Activated gamma-delta T cell treated with Interleukin-2 at 50 U/mL for 16 hours (primary cell): ENCODE results near the gene HSD17B2.
A peak's percentile ranks its signal among the peaks of the same experiment; 100 is the strongest.
"Not testable (repeated sequence)": the region's sequence is repeated elsewhere in the genome, so short reads cannot be mapped to it uniquely, and the experiment has no call there.

Source experiments
- DNase-seq: peaks from one replicate; pipeline ENCODE4 v3.0.0-alpha.2; 2020

HSD17B2 gene, protein sequence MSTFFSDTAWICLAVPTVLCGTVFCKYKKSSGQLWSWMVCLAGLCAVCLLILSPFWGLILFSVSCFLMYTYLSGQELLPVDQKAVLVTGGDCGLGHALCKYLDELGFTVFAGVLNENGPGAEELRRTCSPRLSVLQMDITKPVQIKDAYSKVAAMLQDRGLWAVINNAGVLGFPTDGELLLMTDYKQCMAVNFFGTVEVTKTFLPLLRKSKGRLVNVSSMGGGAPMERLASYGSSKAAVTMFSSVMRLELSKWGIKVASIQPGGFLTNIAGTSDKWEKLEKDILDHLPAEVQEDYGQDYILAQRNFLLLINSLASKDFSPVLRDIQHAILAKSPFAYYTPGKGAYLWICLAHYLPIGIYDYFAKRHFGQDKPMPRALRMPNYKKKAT

DNA sequence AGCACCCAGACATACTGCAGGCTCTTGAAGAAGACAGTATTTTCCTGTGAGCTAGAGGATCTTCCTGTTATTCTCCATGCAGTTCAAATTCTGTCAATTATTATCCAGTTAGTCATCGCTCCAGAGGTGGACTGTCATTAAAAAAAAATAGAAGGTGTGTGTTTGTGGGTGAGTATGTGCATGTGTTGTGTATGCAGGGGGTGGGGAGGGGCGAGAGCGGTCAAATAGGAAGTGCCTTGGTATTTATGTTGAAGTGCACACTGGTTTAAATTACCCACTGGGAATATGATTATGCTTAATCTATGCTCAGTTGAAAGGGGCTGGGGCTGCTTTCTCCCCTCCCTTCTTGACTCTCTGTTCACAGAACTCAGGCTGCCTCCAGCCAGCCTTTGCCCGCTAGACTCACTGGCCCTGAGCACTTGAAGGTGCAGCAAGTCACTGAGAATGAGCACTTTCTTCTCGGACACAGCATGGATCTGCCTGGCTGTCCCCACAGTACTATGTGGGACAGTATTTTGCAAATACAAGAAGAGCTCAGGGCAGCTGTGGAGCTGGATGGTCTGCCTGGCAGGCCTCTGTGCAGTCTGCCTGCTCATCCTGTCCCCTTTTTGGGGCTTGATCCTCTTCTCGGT lies at the start of gene HSD17B2:
TSS of gene HSD17B2 (plus strand) at position 273 of the 632 bp plus-strand sequence. CDS start at position 445, 172 bp downstream.
- DNase-seq, result no peak

DNA sequence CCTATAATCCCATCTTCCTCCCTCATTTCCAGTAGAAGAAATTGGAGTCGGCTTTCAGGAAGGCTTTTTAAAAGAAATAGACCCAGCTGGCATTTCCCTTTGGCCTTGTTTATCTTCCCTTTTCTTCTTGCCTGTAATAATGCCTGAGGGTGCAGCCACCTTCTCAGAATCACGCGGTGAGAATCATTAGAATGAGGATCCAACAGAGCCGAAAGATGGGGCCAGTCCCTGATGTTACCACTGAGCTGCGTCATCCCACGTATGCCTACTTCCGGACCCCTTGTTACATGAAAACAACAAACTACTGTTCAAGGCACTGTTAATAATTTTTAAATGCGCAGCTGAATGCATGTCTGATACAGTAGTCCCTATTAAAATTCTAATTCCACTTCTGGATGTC lies 47.9 kb upstream of the HSD17B2 start:
- DNase-seq, result no peak

DNA sequence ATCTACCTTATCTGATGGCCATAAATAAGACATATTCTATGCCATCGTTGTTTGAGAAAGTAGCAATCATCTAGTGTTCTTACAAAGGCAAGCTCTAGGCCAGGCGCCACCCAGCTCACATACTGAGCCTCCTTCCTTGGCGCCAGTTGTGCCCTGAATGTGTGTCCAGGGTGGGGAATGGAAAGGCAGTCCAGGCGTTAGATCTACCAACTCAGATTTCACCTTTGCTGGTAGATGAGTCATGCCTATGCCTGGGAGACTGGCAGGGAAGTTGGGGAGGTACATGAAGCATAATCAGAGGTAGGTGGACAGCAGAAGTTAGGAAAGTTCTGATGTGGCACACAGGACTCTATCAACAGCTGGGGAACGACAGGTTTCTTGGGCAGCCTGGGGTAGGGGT lies 47.3 kb upstream of the HSD17B2 start:
- no peak for DNase-seq

DNA sequence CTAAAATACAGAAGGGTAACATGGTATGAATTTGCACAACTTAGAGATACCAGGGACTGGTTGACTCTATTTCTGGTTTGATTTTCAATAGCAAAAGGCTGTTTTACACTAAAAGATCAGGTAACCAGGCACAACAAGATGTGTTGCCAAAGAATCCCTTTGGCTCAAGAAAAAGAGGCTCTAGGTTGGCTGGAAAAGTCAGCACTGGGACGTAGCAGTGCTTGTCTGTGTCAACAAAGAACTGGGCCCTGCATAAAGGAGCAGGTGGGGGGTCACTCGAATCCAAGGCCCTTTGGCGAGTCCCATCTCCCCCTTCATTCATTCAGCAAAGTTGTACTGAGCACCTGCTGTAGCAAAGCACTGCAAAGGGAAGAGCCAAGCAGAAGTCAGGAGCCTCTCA lies 42.2 kb upstream of the HSD17B2 start:
- DNase-seq, result no peak

DNA sequence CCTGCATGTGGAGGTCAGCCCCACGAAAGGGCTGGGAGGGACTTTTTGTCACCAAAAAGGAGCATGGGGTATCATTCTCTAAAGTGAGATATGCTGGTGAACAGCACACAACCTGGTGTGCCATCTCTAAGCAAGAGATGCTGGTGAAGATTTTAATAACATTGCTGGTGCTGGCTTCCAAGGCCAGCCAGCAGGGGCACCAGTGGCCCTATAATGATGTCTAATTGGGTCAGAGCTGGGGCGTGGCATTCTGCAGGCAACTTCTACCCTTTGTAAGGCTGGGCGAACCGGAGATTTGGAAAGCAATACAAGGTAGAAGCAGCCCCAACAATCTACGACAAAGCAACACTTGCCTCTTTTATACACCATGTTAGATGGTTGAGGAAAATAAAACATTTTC lies 40.6 kb upstream of the HSD17B2 start:
- DNase-seq, result no peak

DNA sequence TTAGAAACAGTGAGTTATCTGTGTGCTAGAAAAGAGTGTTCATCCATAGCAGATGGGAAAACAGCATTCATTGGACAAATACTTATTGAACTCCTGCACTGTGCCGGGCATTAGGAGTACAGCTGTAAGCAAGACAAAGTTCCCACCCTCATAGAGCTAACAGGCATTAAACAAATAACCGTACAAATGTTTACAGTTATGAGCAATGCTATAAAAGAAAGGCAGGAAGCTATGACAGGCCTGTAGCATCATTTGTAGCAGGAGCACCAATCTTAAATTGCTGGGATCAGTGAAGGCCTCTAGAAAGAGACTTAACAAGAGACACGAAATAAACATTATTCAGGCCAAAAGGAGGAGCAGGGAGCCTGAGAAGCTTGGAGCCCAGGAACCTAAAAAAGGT lies 39.4 kb upstream of the HSD17B2 start:
- no peak for DNase-seq

DNA sequence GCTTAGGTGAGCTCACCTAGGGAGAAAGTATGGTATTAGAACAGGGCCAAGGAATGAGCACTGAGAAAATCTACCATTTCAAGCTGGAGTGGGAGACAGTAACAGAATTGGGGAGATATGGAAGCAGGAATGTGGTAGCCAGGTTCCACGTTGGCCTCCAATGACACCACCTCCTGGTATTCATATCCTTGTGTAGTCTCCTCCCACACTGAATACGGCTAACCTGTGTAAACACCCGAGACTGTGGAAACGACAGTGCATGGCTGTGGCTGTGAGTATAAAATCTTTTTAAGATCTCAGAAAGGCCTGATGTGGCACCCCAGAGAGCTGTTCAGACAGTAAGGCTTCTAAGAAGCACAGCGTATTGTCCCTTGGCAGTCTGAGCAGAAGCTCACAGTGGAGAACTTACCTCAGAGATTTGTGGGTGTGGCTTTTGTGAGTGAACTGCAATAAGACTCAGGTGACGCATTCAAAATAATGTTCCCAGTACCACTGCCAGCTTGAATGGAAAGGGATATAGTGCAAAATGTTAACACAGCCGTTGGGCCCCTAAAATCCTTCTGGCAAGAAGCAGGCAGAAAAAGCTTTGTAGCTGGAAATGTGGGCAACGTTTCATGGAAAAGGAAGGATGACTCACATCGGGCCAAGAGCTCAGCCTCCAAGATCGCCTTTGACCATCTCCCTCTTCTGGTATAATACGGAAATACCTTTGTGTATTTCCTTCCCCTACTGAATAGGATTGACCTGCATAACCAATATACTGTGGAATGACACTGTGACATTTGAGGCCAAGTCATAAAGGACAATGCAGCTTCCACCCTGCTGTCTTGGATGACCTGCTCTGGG lies 38.2 kb upstream of the HSD17B2 start:
- no peak for DNase-seq

DNA sequence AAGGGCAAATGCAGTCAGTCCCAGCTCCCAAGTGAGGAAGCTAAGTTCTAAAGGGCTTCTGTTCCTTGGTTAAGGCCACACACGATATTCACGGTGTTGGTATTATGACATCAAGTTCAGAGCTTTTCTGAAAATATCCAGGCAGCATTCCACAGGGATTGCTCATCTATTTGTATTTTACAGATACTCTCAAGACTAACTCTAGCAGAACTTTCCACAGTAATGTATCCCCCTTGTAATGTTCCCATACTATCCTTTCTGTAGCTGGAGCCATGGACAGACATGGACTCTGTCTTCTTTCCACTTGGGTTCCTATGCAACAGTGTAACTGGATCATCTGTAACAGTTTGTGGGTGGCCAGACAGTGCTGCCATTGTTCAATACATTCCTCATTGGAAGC lies 37.3 kb upstream of the HSD17B2 start:
- DNase-seq, result no peak

DNA sequence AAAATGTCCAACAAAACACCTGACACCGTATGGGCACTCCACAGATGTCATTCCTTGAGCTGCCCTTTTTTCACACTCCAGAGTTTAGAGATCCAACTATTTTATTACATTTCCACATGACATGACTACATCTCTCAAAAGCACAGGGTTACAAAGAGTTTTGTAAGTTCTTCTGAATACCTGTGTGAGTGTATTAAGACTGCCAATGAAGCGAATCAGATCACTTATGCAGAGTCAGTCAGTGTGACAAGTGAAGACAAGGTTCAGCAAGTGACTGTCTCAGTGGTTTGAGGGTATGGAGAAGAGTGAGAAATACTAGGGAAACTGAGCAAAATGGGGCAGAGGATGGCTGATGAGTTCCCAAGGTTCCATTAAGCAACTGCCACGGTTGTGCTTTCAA lies 32.2 kb upstream of the HSD17B2 start:
- no peak for DNase-seq

DNA sequence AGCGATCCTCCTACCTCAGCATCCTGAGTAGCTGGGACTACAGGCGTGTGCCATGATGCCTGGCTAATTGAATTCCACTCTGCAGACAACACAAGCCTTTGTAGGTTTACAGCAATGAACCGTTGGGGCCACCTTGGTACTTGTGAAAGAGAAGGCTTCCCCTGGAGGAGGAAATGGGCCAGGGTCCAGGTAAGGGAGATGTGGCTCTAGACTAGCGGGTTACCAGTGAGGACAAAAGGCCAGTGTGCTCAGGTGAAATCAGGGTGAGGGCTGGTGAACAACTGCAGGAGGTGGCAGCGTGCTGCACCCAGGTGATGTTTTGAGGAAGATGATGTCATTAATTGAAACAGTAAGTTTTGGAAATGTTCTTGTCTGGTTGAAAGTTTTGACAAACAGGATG lies 30.5 kb upstream of the HSD17B2 start:
- DNase-seq, result no peak

DNA sequence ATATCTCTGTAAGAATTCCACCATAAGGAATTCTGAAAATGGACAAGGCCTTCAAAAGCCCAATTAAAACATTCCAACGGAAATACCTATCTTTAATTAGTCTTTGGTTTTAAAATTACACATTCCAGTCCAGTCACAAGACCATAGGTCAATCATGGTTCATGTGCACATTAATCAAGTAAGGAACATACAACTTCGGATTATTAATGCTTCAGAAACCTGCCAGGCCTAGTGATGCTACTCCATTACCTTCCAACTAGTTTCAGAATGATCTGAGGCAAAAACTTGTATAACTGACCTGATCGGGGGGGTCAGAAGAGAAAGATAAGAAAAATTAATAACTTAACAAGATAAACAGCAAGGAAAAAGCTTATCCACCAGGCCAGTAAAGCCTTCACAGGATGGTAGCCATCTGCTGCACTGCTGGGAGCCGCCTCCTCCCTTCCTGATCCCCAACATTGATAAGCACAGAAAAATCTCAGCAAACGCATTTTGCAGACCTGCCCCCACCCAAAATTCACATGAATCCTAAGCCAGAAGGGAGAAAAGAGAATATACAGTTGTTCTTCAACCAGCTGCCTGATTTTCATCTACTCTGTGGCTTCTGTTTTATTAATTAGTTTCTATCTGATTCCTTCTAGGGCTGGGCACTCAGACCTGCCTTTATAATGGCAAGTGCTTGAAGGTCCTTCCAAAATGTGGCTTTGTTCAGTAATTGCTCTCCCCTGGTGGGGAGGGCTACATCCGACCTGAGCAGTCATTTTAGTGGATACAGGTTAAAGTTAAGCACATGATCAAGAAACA lies 29.8 kb upstream of the HSD17B2 start:
- no peak for DNase-seq

DNA sequence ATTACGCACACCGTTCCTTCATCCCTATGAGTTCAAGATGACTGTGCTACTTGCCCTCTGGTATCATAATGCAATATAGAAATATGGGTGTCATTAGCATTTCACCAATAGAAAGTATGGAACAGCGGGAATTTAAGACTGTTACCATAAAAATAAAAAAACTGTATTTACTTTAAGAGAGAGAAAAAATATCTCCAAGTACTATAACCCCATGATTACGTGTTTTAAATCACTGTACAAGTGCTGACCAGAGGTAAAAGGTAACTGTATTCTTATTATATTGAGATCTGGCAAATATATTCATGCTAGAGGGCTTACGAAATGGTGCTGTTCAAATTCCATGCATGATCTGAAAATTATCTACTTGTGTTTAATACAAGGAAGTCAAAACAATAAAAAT lies 29.0 kb upstream of the HSD17B2 start:
- DNase-seq, result no peak

DNA sequence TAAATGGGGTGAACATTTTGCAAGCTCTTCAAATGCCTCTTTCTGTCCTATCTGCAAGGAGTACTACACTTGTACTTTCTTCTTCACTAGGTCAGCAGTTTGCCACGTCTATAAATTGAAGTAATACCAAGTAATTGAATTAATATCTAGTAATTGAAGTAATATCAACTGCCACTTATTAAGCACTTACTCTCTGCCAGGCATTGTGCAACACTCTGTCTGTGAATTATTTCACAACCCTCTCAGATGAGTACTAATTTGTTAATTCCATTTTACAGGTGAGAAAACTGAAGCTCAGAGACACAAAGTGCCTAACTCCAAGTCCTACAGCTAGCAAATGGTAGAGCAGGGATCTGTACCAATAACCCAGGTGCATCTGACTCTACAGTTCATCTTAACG lies 27.9 kb upstream of the HSD17B2 start:
- no peak for DNase-seq

DNA sequence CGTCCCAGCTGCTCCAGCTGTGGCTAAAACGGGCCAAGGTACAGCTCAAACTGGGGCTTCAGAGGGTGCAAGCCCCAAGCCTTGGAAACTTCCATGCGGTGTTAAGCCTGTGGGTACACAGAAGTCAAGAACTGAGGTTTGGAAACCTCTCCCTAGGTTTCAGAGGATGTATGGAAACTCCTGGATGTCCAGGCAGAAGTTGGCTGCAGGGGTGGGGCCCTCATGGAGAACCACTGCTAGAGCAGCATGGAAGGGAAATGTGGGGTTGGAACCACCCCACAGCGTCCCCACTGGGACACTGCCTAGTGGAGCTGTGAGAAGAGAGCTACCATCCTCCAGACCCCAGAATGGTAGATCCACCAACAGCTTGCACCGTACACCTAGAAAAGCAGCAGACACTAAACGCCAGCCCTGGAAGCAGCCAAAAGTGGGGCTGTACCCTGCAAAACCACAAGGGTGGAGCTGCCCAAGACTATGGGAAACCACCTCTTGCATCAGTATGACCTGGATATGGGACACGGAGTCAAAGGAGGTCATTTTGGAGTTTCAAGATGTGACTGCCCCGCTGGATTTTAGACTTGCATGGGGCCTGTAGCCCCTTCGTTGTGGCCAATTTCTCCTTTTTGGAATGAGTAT lies 26.0 kb upstream of the HSD17B2 start:
- DNase-seq, result no peak

DNA sequence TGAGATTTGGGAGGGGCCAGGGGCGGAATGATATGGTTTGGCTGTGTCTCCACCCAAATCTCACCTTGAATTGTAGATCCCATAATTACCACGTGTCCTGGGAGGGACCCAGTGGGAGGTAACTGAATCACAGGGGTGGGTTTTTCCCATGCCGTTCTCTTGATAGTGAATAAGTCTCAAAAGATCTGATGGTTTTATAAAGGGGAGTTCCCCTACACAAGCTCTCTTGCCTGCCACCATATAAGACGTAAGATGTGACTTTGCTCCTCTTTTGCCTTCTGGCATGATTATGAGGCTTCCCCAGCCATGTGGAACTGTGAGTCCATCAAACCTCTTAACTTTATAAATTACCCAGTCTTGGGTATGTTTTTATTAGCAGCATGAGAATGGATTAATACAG lies 25.3 kb upstream of the HSD17B2 start:
- not testable (repeated sequence) for DNase-seq

DNA sequence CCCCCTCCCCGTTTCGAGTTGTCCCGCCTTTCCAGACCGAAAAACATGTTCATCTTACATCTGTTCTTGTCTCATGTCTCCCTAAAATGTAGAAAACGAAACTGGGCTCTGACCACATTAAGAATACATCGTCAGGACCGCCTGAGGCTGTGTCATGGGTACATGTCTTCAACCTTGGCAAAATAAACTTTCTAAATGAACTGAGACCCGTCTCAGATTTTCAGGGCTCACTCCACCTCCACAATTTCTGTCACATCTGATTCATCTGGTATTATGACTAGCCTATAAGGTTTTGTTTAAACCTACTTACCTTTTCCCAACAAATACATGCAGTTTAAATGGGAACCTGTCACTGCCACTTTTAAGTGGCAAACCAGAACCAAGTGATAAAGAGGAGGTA lies 24.4 kb upstream of the HSD17B2 start:
- DNase-seq, result no peak

DNA sequence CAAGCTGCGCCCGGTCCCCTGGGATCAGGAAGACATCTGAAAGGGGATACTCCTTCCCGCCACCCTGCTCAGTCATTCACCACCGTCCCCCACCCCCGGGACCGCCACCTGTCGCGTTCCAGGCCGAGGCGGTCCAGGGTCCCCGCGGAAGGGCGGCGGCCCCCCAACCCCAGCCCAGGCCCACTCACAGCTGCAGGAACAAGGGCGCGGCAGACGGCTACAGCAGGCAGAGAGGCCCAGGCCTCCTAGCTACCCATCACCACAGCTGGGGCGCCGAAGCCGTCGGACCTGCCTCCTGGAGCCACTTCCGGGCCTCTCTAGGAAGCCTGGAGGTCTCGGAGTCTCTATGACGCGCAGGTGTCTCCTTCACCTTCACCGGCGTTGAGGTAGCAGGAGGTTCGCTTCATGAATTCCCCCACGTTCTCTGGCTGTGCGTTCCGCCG lies 23.8 kb upstream of the HSD17B2 start, which contains the start of gene SDR42E1:
TSS of gene SDR42E1 (minus strand) at position 272 of the 443 bp plus-strand sequence. CDS start 10,612 bp downstream, outside the sequence.
- DNase-seq, result peak; percentile 64

DNA sequence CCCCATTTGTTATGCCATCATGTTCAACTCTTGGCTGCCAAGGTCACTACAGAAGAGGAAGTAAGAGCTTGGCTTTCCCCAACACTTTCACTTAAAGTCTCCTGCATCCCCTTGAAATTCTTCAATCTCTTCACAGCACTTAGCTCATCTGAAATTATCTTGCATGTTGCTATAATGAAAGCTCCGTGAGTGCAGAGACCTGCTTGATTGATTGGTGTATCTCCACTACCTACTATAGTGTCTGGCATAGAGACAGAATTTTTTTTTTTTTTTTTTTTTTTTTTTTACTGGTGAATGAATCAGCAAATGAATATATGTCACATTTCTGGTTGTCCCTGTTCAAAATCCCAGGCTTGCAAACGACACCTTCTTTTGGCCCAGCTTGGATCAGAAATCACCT lies 21.9 kb upstream of the HSD17B2 start:
- no peak for DNase-seq

DNA sequence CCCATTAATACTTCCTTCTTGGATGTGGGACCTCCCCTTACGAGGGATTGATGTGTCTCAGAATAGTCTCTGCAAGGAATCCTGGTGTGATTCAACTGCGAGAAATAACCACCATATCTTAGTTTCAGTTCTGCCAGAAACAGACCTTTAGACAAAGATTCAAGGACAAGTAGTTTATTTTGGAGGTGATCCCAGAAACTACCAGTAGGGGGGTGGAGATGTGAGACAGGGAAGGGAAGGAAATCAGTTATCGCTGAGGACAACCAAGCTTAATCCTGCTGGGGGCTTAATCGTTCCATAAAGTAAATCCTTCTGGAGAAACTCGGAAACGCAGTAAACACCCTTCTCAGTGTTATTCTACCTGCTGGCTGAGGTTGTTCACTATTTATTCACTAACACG lies 18.8 kb upstream of the HSD17B2 start:
- no peak for DNase-seq

DNA sequence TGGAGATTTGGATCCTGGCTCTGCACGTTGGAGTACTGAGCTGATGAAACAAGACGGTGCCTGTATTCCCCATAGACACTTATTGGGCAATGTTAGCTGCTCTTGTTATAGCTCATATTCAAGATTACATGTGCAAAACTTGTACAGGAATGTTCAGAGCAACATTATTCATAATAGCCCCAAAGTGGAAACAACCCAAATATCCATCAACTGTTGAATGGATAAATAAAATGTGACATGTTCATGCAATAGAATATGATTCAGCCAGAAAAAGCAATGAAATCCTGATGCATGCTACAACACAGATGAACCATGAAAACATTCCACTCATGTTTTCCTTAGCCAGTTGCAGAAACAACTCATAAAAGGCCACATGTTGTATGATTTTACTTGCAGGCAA lies 18.1 kb upstream of the HSD17B2 start:
- DNase-seq, result no peak

DNA sequence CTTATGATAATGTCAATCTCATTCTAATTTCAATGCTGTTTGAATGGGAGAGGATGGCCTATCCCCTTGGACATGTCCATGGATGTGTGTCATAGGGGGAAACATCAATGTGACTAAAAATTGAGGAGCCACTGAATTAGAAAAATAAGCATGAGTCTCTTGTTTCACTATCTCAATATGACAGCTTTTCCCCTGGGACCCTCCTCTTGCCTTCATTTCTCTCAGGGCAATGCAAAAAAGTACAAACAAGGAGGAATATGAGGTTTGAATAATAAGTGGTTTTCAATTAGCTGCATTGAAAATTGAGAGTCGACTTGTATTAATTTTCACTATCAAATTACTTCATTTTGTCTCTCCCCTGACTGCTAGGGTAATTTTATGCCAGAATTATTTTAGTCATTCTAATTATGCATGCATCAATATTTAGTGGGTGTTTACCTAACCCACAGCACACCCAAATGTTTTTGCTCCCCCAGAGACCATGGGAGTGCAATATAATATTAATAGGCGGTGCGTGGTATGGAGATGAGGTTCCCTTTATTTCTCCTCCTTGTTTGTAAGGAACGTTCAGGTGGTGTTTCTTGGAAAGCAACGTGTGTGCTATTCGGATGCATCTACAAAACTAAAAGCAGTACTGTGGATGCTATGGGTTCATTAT lies 17.0 kb upstream of the HSD17B2 start:
- DNase-seq, result no peak

DNA sequence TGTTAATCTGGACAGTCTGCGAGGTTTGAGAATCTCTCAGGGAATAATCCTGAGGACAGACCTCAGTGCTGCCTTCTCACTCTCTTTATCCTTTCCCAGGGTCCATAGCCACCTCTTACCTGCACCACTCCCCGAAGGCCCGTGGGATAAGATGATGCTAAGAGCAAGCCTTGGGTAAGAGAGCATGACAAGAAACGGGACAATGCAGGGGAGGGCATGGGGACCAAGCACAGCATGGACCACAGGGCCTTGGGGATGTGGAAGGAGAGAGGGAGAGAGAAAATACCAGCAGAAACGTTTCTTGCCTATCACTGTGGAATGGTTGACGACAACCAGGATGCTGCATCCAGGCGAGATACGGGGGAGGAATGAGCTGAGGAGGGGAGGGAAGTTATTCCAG lies 15.5 kb upstream of the HSD17B2 start:
- no peak for DNase-seq
